OCI-LY3 (cell line): Measurements from ENCODE around the gene PDE7B.

Experiments used
- H2AFZ ChIP-seq: fragments of 200-600, 300-600 bp; shearing (Covaris generic); 2 replicates; pipeline ENCODE4 v1.6.0; 2014; ENCODE audit warnings: antibody characterized with exemption, low read depth, low read length
- H3K27ac ChIP-seq: fragments of 200-600, 300-600 bp; sonication (generic); 2 replicates; pipeline ENCODE4 v1.5.1; 2014; ENCODE audit warnings: mild to moderate bottlenecking, low read length, moderate library complexity, mixed read lengths
- H3K27me3 ChIP-seq: fragments of 200-600, 300-600 bp; sonication (generic); 2 replicates; pipeline ENCODE4 v1.6.1; 2014; ENCODE audit warnings: low read depth, low read length, mixed read lengths
- H3K36me3 ChIP-seq: fragments of 200-600, 300-600 bp; sonication (generic); replicated peaks from 2 replicates; pipeline ENCODE3; 2014; ENCODE audit warnings: low read depth, low read length, mixed read lengths
- H3K4me1 ChIP-seq: fragments of 300-600, 200-600 bp; sonication (generic); 2 replicates; pipeline ENCODE4 v1.6.1; 2014; ENCODE audit warnings: low read length, mixed read lengths
- H3K4me2 ChIP-seq: fragments of 200-600, 300-600 bp; sonication (generic); 2 replicates; pipeline ENCODE4 v1.6.1; 2014; ENCODE audit warnings: low read length, mixed read lengths
- H3K4me3 ChIP-seq: fragments of 300-600, 200-600 bp; sonication (generic); 2 replicates; pipeline ENCODE4 v1.5.1; 2014; ENCODE audit warnings: antibody characterized with exemption, mild to moderate bottlenecking, low read length, moderate library complexity
- H3K79me2 ChIP-seq: fragments of 300-600, 200-600 bp; shearing (Covaris generic); 2 replicates; pipeline ENCODE4 v1.6.1; 2014; ENCODE audit warnings: mild to moderate bottlenecking, low read length, mixed read lengths
- H3K9ac ChIP-seq: fragments of 300-600, 200-600 bp; shearing (Covaris generic); 2 replicates; pipeline ENCODE4 v1.6.0; 2014; ENCODE audit warnings: mild to moderate bottlenecking, low read length, moderate library complexity
- H3K9me3 ChIP-seq: fragments of 200-600, 300-600 bp; shearing (Covaris generic); 2 replicates; pipeline ENCODE4 v1.6.1; 2014; ENCODE audit warnings: low read length, mixed read lengths; ENCODE audit not compliant: insufficient read depth
- H4K20me1 ChIP-seq: fragments of 200-600, 300-600 bp; sonication (generic); 2 replicates; pipeline ENCODE4 v1.6.1; 2016; ENCODE audit warnings: low read length, mixed read lengths; ENCODE audit not compliant: insufficient read depth
- EZH2phosphoT487 ChIP-seq: fragments of 200-600 bp; shearing (Covaris generic); IDR thresholded peaks from 2 replicates; pipeline ENCODE4 v1.6.1; 2018; ENCODE audit warnings: antibody characterized with exemption, mixed run types, low read depth
- TF ChIP-seq, protein P1 (sequence below): fragments of 200-600, 300-600 bp; sonication (generic); IDR thresholded peaks from 2 replicates; pipeline ENCODE4 v1.5.1; 2014; ENCODE audit warnings: antibody characterized with exemption, low read length, low read depth

PDE7B gene

DNA sequence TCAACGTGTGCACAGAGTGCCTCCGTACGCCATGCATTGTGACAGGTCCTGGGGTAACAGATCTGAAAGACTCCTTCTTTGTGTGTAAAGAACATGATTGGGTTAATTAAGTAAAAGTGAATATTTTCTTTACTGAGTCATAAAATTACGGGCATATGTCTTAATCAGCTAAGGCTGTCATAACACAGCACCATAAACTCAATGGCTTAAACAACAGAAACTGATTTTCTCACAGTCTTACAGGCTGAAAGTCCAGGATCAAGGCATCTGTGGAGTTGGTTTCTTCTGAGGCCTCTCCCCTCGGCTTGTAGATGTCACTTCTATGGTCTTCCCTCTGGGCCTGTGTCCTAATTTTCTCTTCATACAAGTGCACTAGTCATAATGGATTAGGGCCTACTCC lies 221.7 kb downstream of the PDE7B start:
- Histone ChIP-seq H2AFZ (no peak overlapping the region), H3K9ac (no peak overlapping the region), H3K27ac (no peak overlapping the region), H3K4me3 (no peak overlapping the region), H3K4me2 (no peak overlapping the region), H4K20me1 (no peaks in the 10 kb centered on the region), H3K27me3 (no peaks in the 10 kb centered on the region), H3K36me3 (no peaks in the 10 kb centered on the region), H3K9me3 (no peaks in the 10 kb centered on the region), H3K79me2 (no peaks in the 10 kb centered on the region), H3K4me1 (no peaks in the 10 kb centered on the region)
- TF ChIP-seq, protein P1, sequence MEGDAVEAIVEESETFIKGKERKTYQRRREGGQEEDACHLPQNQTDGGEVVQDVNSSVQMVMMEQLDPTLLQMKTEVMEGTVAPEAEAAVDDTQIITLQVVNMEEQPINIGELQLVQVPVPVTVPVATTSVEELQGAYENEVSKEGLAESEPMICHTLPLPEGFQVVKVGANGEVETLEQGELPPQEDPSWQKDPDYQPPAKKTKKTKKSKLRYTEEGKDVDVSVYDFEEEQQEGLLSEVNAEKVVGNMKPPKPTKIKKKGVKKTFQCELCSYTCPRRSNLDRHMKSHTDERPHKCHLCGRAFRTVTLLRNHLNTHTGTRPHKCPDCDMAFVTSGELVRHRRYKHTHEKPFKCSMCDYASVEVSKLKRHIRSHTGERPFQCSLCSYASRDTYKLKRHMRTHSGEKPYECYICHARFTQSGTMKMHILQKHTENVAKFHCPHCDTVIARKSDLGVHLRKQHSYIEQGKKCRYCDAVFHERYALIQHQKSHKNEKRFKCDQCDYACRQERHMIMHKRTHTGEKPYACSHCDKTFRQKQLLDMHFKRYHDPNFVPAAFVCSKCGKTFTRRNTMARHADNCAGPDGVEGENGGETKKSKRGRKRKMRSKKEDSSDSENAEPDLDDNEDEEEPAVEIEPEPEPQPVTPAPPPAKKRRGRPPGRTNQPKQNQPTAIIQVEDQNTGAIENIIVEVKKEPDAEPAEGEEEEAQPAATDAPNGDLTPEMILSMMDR, result no peak
- no peak for TF ChIP-seq EZH2phosphoT487

GRCh38 chr6:136076496-136076895 lies 225.0 kb downstream of the PDE7B start:
- no peak overlapping the region for H3K27ac ChIP-seq
- H3K79me2 ChIP-seq, result no peaks in the 10 kb centered on the region
- TF ChIP-seq EZH2phosphoT487, result no peak
- TF ChIP-seq, protein P1, result no peak
- H3K27me3 ChIP-seq, result no peaks in the 10 kb centered on the region
- no peaks in the 10 kb centered on the region for H3K4me1 ChIP-seq
- no peaks in the 10 kb centered on the region for H3K36me3 ChIP-seq
- H3K4me3 ChIP-seq, result no peak overlapping the region
- H3K4me2 ChIP-seq, result no peak overlapping the region
- H3K9ac ChIP-seq, result no peak overlapping the region
- no peak overlapping the region for H2AFZ ChIP-seq
- H4K20me1 ChIP-seq, result no peaks in the 10 kb centered on the region
- no peaks in the 10 kb centered on the region for H3K9me3 ChIP-seq

GRCh38 chr6:136077834-136078576 lies 226.5 kb downstream of the PDE7B start:
- H4K20me1 ChIP-seq, result no peaks in the 10 kb centered on the region
- no peak overlapping the region for H3K27ac ChIP-seq
- H3K79me2 ChIP-seq, result no peaks in the 10 kb centered on the region
- H3K27me3 ChIP-seq, result no peaks in the 10 kb centered on the region
- H3K9me3 ChIP-seq, result no peaks in the 10 kb centered on the region
- no peaks in the 10 kb centered on the region for H3K4me1 ChIP-seq
- H2AFZ ChIP-seq, result no peak overlapping the region
- TF ChIP-seq, protein P1, result no peak
- no peak for TF ChIP-seq EZH2phosphoT487
- H3K4me3 ChIP-seq, result no peak overlapping the region
- no peak overlapping the region for H3K4me2 ChIP-seq
- H3K36me3 ChIP-seq, result no peaks in the 10 kb centered on the region
- H3K9ac ChIP-seq, result no peak overlapping the region

- Histone ChIP-seq H4K20me1 (no peaks in the 10 kb centered on the region), H3K4me2 (no peak overlapping the region), H3K9ac (no peak overlapping the region), H2AFZ (no peak overlapping the region), H3K9me3 (no peaks in the 10 kb centered on the region), H3K27ac (no peak overlapping the region), H3K4me1 (no peaks in the 10 kb centered on the region), H3K79me2 (no peaks in the 10 kb centered on the region), H3K27me3 (no peaks in the 10 kb centered on the region), H3K4me3 (no peak overlapping the region), H3K36me3 (no peaks in the 10 kb centered on the region)
- TF ChIP-seq EZH2phosphoT487, result no peak
- TF ChIP-seq, protein P1, result no peak
Measured at GRCh38 chr6:136079701-136080565, 228.4 kb downstream of the PDE7B start.
